Activated CD8-positive, alpha-beta T cell treated with anti-CD3 and anti-CD28 coated beads, Interleukin-2, amount 10 ng/mL, durations not matched to agents 7 days and 5 days (primary cell): Measurements from ENCODE around the gene C19orf85. TPM values are rescaled to one million over a fixed set of nuclear protein-coding genes. Genes with fewer than 3 reads are reported as not detected.

ENCODE experiments used
- ATAC-seq: fragments of 150-1000 bp; cut with Tn5 transposase; one replicate; pipeline ENCODE4 v1.10.0; 2021; ENCODE audit warnings: moderate library complexity
- CTCF ChIA-PET: fragments of 350-600 bp; sonication (Branson Sonifier 250); formaldehyde crosslinking; loops from one replicate; lab custom pipeline; 2021; ENCODE audit warnings: antibody characterized with exemption; lab: Charles Lee
- POLR2A ChIA-PET: fragments of 350-600 bp; sonication (Branson Sonifier 250); formaldehyde crosslinking; loops from one replicate; lab custom pipeline; 2021; ENCODE audit warnings: antibody characterized with exemption; lab: Charles Lee
- DNase-seq: peaks from one replicate; pipeline ENCODE4 v3.0.0-alpha.2; 2020
- H3K27ac Mint-ChIP-seq: one replicate; pipeline ENCODE4 v1.8.0; 2021; ENCODE audit warnings: mild to moderate bottlenecking, mixed read lengths
- H3K27me3 Mint-ChIP-seq: one replicate; pipeline ENCODE4 v1.8.0; 2021; ENCODE audit warnings: low read depth, mixed read lengths
- H3K36me3 Mint-ChIP-seq: one replicate; pipeline ENCODE4 v1.8.0; 2021; ENCODE audit warnings: low read depth, mixed read lengths
- H3K4me1 Mint-ChIP-seq: one replicate; pipeline ENCODE4 v1.8.0; 2021; ENCODE audit warnings: low read depth, mixed read lengths
- H3K4me3 Mint-ChIP-seq: one replicate; pipeline ENCODE4 v1.8.0; 2021; ENCODE audit warnings: mild to moderate bottlenecking, mixed read lengths
- H3K9me3 Mint-ChIP-seq: one replicate; pipeline ENCODE4 v1.8.0; 2022; ENCODE audit warnings: mixed read lengths; ENCODE audit not compliant: insufficient read depth
- total RNA-seq, 2 experiments: library from RNA; stranded (reverse); gene quantifications; one replicate each; pipeline ENCODE4 v1.2.3, GENCODE V29; 2021

C19orf85 gene
- total RNA-seq, 2 experiments from 2014 or later: not detected

DNA sequence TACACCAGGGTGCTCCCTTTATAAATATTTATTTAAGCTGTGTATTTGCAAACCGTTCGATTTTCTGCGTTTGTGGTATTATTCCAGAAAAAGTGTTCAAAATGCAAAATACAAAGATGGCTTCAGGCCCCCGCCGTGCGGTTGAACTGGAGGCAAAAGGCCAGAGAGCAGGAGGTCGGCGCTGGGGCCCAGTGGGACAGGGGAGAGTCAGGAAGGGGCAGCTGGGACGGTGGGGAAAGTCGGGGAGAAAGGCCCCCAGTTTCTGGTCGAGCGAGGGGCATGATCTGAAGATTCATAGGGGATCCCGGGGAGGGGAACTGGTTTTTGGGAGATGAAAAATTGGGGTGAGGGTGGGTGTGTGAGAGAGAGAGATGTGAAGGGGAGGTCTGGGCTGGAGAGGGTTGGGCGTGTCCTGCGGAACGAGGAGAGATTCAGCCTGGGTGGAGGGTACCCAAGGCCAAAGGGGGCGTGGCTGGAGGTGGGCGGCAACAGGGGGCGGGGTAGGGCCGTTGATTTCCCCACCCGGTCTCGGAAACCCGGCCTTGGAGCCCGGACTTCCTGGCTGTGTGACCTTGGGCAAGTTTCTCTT lies 3.8 kb downstream of the C19orf85 start:
- Mint-ChIP-seq H3K36me3 (no peaks in the 10 kb centered on the region), H3K9me3 (no peaks in the 10 kb centered on the region), H3K27ac (peak overlapping the region; percentile 71), H3K27me3 (no peaks in the 10 kb centered on the region), H3K4me3 (peak overlapping the region; percentile 87), H3K4me1 (peaks cover 28% of the 10 kb centered on the region)
- ATAC-seq (no peak), DNase-seq (peak; percentile 57)
- ChIA-PET CTCF (no interaction called here), POLR2A (no interaction called here)

DNA sequence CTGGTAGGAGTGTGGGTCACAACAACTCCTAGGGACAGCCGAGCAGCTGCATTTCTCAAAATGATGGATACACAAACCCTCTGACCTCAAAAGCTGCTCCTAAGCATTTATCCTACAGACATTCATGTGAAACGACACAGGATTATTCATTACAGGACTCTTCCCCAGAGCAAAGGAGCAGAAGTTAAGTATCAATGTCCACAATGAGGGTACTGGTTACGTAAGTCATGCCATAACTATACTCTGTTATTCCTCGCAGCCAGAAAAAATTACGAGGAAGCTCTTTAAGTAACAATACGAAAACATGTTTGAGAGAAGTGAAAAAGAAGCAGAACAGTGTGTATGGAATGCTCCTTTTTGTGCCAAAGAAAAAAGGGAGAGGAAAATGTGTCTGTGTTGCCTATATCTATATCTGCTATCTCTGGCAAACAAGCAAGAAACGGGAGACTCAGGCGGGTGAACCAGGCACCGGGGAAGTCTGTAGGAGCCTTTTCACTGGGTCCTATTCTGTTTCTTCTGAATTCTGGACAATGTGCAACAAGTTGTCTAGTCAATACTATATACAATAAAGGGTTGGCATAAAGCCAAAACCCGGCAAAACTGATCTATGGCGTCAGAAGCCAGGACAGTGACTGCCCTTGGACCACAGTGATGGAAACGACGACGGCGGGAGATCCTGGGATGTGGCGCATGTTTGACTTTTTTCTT lies 4.4 kb downstream of the C19orf85 start:
- POLR2A ChIA-PET: no interaction called here
- H3K36me3 Mint-ChIP-seq: no peaks in the 10 kb centered on the region
- peak overlapping the region; percentile 52 for H3K27ac Mint-ChIP-seq
- DNase-seq: no peak
- H3K9me3 Mint-ChIP-seq: no peaks in the 10 kb centered on the region
- no peak for ATAC-seq
- H3K27me3 Mint-ChIP-seq: no peaks in the 10 kb centered on the region
- H3K4me3 Mint-ChIP-seq: peak overlapping the region; percentile 87
- H3K4me1 Mint-ChIP-seq: peaks cover 28% of the 10 kb centered on the region
- CTCF ChIA-PET: no interaction called here

DNA sequence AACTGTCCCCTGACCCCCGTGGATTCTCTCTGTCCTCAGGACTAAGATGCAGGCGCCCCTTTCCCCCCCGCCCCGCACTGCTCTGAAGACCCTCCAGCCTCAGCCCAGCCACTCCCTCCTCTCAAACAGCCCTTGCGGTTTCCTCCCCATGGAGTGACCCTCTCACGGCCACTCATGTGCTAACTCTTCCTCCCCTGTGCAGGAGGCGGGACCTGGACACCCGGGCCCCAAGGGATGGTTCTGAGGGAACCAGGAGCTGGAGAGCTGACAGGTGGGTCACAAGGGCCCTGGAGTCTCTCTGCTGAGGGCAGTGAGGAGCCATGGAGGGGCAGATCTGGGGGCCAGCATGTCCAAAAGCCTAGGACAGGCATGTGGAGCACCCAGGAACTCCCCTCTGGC lies 5.0 kb downstream of the C19orf85 start:
- ChIA-PET POLR2A (no interaction called here), CTCF (no interaction called here)
- H3K9me3 Mint-ChIP-seq: no peaks in the 10 kb centered on the region
- H3K27me3 Mint-ChIP-seq: no peaks in the 10 kb centered on the region
- no peak overlapping the region for H3K4me3 Mint-ChIP-seq
- DNase-seq (no peak), ATAC-seq (no peak)
- H3K36me3 Mint-ChIP-seq: peaks cover 3% of the 10 kb centered on the region
- peaks cover 28% of the 10 kb centered on the region for H3K4me1 Mint-ChIP-seq
- no peak overlapping the region for H3K27ac Mint-ChIP-seq

DNA sequence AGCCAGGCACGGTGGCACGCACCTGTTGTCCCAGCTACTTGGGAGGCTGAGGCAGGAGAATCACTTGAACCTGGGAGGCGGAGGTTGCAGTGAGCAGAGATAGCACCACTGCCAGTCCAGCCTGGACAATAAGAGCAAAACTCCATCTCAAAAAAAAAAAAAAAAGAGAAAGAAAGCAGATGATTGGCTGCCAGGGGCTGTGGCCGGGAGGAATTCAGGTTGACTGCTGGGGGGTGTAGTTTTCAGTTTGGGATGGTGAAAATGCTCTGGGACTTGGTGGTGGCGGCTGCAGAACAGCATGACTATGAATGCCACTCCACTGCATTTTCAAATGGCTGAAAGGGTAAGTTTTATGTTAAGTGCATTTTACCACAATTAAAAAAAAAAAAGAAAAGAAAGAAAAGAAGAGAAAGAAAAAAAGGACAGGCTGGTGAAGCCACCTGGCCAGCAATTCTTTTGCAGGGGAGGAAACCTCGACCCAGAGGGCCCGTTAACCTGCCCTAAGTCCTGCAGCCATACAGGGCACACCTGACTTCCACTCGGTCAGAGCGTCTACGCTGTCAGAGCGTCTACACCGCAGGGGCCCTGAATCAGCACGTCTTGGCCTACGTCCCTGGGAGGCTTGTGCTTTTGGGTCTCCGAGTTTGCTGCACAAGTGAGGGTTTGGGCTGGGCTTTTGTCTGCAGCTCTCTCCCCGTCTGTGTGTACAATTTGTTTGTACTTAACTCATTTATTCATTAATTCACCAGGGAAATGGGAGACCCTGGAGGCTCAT lies 6.7 kb downstream of the C19orf85 start:
- no peak overlapping the region for H3K27ac Mint-ChIP-seq
- DNase-seq (no peak), ATAC-seq (no peak)
- no peaks in the 10 kb centered on the region for H3K9me3 Mint-ChIP-seq
- no peak overlapping the region for H3K4me3 Mint-ChIP-seq
- peaks cover 10% of the 10 kb centered on the region for H3K36me3 Mint-ChIP-seq
- peaks cover 5% of the 10 kb centered on the region for H3K27me3 Mint-ChIP-seq
- POLR2A ChIA-PET: no interaction called here
- CTCF ChIA-PET: interaction anchor here (0.7 to 1.3 kb wide), 3 partner anchors 9 to 46 kb away, joined by 3 to 5 read pairs (median 3); partner anchors contain the start of gene ZNF628
- H3K4me1 Mint-ChIP-seq: peaks cover 33% of the 10 kb centered on the region

DNA sequence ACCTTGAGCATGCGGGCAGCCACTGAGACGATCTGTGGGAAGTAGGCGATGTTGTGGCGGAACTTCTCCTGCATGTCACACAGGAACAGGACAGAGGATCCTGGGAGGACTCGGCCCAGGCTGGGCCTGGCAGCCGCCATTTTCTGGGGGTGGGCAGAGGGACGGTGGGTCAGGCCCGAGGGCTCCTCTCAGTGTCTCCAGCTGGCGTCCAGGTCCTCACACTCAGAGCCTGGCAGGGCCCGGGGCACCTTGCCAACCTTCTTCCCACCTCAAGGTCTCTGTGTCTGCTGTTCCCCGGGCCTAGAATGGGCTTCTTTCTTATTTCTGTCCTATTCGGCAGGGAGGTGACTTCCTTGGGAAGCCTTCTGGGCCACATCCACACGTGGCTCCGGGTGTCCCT lies 8.2 kb downstream of the C19orf85 start:
- H3K4me3 Mint-ChIP-seq: no peak overlapping the region
- no peak overlapping the region for H3K27ac Mint-ChIP-seq
- DNase-seq: no peak
- peaks cover 26% of the 10 kb centered on the region for H3K4me1 Mint-ChIP-seq
- peaks cover 10% of the 10 kb centered on the region for H3K36me3 Mint-ChIP-seq
- no peaks in the 10 kb centered on the region for H3K9me3 Mint-ChIP-seq
- H3K27me3 Mint-ChIP-seq: peaks cover 11% of the 10 kb centered on the region
- no peak for ATAC-seq
- CTCF ChIA-PET: interaction anchor here (1.1 kb wide), 1 partner anchor 117 kb away, joined by 3 read pairs; the partner anchor contains the start of gene KMT5C
- POLR2A ChIA-PET: no interaction called here

DNA sequence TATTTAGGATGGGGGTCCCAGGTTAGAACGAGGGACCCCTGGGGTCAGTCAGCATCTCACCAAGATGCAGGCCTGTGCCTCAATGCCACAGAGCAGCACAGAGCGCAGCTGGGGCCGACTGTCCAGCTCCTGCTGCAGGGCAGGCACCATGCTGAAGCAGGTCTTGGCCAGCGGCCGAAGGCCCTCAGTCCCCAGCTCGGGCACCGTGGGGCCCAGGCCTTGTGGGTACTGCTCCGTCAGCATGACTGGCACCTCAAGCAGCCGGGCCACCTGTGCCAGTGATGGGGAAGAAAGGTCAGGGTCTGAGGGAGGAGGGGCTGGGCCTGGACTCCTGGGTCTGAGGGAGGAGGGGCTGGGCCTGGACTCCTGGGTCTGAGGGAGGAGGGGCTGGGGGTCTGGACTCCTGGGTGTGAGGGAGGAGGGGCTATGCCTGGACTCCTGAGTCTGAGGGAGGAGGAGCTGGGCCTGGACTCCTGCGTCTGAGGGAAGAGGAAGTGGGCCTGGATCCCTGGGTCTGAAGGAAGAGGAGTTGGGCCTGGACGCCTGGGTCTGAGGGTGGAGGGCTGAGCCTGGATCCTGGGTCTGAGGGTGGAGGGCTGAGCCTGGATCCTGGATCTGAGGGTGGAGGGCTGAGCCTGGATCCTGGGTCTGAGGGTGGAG lies 8.8 kb downstream of the C19orf85 start:
- no peak for ATAC-seq
- POLR2A ChIA-PET: no interaction called here
- DNase-seq: no peak
- Mint-ChIP-seq H3K9me3 (no peaks in the 10 kb centered on the region), H3K36me3 (peaks cover 10% of the 10 kb centered on the region), H3K27me3 (peaks cover 15% of the 10 kb centered on the region), H3K4me1 (peaks cover 20% of the 10 kb centered on the region), H3K27ac (no peak overlapping the region), H3K4me3 (no peak overlapping the region)
- CTCF ChIA-PET: interaction anchor here (1.1 kb wide), 1 partner anchor 117 kb away, joined by 3 read pairs; the partner anchor contains the start of gene KMT5C

DNA sequence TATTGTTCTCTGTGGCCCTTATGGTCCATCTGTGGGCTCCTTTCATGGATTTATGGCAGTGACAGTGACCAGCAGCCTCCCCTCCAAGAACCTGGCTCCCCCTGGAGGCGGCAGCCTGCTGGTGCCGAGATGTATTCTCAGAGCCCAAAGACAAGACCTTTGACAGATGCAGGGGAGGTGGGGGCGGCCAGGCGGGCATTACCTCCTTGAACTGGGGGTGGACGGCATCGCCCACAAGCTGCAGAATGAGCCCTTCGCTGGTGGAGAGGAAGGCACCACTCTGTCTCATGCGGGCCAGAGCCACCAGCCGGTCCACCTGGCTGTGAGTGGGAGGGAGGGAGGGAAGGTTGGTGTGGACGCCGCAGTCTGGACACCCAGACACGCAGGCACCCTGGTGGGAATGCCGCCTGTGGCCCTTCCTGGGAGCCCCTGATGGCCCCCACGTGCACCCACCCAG lies 9.7 kb downstream of the C19orf85 start:
- Mint-ChIP-seq H3K36me3 (peaks cover 10% of the 10 kb centered on the region), H3K9me3 (no peaks in the 10 kb centered on the region), H3K4me3 (no peak overlapping the region), H3K27me3 (peaks cover 20% of the 10 kb centered on the region), H3K27ac (no peak overlapping the region), H3K4me1 (peaks cover 11% of the 10 kb centered on the region)
- POLR2A ChIA-PET: no interaction called here
- ATAC-seq: peak; percentile 42
- DNase-seq: peak; percentile 69
- CTCF ChIA-PET: interaction anchor here (1.4 kb wide), 1 partner anchor 32 kb away, joined by 3 read pairs; no protein-coding TSS in a partner anchor

DNA sequence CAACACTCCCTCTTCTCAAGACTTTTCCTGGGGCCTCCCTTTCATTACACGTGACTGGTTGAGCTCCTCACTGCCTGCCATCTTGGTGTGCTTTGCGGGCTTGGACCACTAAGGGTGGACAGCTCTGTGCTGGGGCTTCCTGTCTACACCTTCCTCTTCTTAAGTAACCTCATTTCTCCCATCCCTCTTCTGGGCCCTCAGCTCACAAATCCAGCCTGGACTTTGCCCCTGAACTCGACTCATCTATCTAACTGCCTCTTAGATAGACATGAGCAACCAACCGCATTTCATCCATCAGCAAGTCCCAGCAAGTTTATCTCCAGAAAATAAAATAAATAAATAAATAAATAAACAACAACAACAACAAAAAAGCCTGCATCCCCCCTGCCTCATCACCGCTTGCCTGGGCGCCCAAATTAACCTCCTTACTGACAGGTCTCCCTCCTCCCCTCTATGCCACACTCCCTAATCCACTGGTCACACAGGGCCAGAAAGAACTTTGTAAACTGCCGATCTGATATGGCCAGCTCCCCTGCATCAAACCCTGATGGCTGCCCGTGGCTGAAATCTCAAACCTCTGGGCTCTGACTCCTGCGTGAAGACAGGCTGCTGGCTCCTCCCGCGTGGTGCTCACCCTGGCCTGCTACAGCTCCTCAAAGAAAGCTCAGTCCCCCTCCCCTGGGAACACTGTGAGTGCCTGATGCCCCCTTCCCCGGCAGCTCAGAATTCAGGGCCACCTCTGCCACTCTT lies 10.9 kb downstream of the C19orf85 start:
- POLR2A ChIA-PET: interaction anchor here (0.5 to 0.9 kb wide), 2 partner anchors 45 to 55 kb away, joined by 4 read pairs; no protein-coding TSS in a partner anchor
- no peaks in the 10 kb centered on the region for H3K9me3 Mint-ChIP-seq
- no peak for ATAC-seq
- peaks cover 22% of the 10 kb centered on the region for H3K27me3 Mint-ChIP-seq
- CTCF ChIA-PET: interaction anchor here (0.6 to 1.6 kb wide), 9 partner anchors 12 to 312 kb away, joined by 3 to 7 read pairs (median 4); no protein-coding TSS in a partner anchor
- peaks cover 10% of the 10 kb centered on the region for H3K36me3 Mint-ChIP-seq
- H3K4me3 Mint-ChIP-seq: no peak overlapping the region
- H3K4me1 Mint-ChIP-seq: peaks cover 8% of the 10 kb centered on the region
- no peak for DNase-seq
- peak overlapping the region; percentile 20 for H3K27ac Mint-ChIP-seq

DNA sequence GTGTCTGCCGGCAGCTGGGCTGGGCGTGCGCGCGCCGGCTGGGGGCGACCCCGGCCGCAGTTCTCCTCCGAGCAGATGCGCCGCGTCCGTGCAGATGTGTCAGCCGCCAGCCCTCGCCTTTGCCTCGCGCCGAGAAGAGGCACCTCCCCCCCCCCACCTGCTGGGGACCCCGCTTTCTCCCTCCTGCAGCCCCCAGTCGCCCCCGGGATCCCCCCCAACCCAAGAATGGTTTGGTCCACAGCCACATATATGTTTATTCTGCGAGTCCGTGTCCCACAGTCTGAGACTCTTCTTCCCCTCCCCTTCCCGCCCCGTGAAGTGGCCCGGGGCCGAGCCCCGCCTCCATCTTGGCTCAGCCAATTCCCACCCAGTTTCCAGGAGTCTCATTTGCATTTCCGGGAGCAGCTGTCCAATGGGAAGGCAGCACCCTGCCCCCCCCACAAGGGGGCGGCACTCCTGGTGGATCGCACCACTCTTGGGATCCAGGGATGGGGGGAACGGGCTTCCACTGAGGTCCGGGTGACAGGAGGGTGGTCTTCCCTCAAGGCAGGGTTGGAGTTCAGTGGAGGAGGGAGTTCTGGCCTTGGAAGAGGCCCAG lies 11.7 kb downstream of the C19orf85 start:
- DNase-seq: peak; percentile 50
- Mint-ChIP-seq H3K36me3 (peaks cover 10% of the 10 kb centered on the region), H3K27me3 (peaks cover 22% of the 10 kb centered on the region), H3K4me1 (peaks cover 8% of the 10 kb centered on the region), H3K9me3 (no peaks in the 10 kb centered on the region), H3K27ac (no peak overlapping the region), H3K4me3 (no peak overlapping the region)
- CTCF ChIA-PET: interaction anchor here (0.6 to 1.6 kb wide), 7 partner anchors 12 to 311 kb away, joined by 3 to 7 read pairs (median 4); no protein-coding TSS in a partner anchor
- ATAC-seq: peak; percentile 65
- POLR2A ChIA-PET: interaction anchor here (0.9 kb wide), 1 partner anchor 44 kb away, joined by 4 read pairs; no protein-coding TSS in a partner anchor

DNA sequence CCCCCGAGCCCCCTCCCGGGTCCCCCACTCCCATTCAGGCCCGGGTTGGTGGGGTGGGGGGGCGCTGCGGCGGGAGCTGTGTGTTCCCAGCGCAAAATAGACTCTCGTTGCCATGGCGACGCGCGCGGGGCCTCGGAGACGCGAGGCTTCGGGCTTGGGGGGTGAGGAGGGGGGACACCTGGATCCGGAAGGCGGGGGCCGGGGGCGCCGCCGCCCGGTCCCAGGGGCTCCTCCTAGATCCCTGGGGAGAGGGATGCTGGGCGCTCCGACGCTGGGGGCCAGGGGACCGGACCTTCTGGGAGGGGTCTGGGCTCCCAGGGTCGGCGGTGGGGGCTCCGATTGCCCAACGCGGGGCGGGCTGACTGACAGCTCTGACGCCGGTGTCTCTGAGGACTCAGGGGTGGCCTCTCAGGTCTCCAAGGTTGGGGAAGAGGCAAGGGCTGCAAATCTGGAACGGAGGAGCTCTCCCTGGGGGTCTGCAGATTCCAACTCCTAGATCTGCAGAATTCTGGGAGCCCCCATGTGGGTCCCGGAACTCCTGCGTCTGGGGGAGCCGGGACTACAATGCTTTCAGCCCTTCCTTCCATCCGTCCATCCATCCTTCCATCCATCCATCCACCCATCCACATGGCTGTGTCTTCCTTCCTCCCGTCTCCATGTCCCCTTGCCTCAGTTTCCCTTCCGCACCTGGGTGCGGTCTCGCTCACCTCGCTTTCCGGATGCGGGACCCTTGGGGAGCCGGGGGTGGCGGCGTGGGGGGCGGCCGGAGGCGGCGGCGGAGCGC lies 12.4 kb downstream of the C19orf85 start:
- H3K4me1 Mint-ChIP-seq: peaks cover 8% of the 10 kb centered on the region
- no peak overlapping the region for H3K4me3 Mint-ChIP-seq
- CTCF ChIA-PET: no interaction called here
- ATAC-seq (no peak), DNase-seq (no peak)
- no peaks in the 10 kb centered on the region for H3K9me3 Mint-ChIP-seq
- H3K27me3 Mint-ChIP-seq: peaks cover 22% of the 10 kb centered on the region
- peaks cover 10% of the 10 kb centered on the region for H3K36me3 Mint-ChIP-seq
- no peak overlapping the region for H3K27ac Mint-ChIP-seq
- POLR2A ChIA-PET: no interaction called here
